SU-DHL-6 (cell line): Measurements from ENCODE around the gene VANGL1.

Experiments
- H2AFZ ChIP-seq: fragments of 200-600 bp; sonication (generic); 2 replicates; pipeline ENCODE4 v1.6.1; 2014; ENCODE audit warnings: low read depth, mild to moderate bottlenecking, moderate library complexity, mixed read lengths, antibody characterized with exemption, low read length; ENCODE audit not compliant: severe bottlenecking
- H3F3A ChIP-seq: fragments of 200-600 bp; shearing (Covaris generic); 2 replicates; pipeline ENCODE4 v1.6.0; 2016; ENCODE audit warnings: antibody characterized with exemption, mild to moderate bottlenecking; ENCODE audit not compliant: insufficient read depth
- H3K27ac ChIP-seq: fragments of 200-600 bp; sonication (generic); 2 replicates; pipeline ENCODE4 v1.5.1; 2016; ENCODE audit warnings: low read depth, mild to moderate bottlenecking, low read length, moderate library complexity, mixed read lengths
- H3K27me3 ChIP-seq: fragments of 200-600 bp; sonication (generic), shearing (Covaris generic); 2 replicates; pipeline ENCODE4 v1.6.0; 2014; ENCODE audit warnings: mild to moderate bottlenecking, low read length
- H3K36me3 ChIP-seq: fragments of 200-600 bp; sonication (generic); 2 replicates; pipeline ENCODE4 v1.6.1; 2014; ENCODE audit warnings: mild to moderate bottlenecking, low read length, mixed read lengths
- H3K4me2 ChIP-seq: fragments of 300-600, 200-600 bp; shearing (Covaris generic), sonication (generic); 2 replicates; pipeline ENCODE4 v1.6.0; 2014; ENCODE audit warnings: low read length, low read depth, mild to moderate bottlenecking; ENCODE audit not compliant: poor library complexity, severe bottlenecking
- H3K4me3 ChIP-seq: fragments of 200-600 bp; sonication (generic); 2 replicates; pipeline ENCODE4 v1.5.1; 2014; ENCODE audit warnings: antibody characterized with exemption, low read length, mild to moderate bottlenecking, mixed read lengths; ENCODE audit not compliant: insufficient read depth, poor library complexity, severe bottlenecking
- H3K79me2 ChIP-seq: fragments of 200-600 bp; sonication (generic); 2 replicates; pipeline ENCODE4 v1.6.1; 2014; ENCODE audit warnings: mild to moderate bottlenecking, low read length, moderate library complexity; ENCODE audit not compliant: insufficient read depth
- H3K9ac ChIP-seq: fragments of 200-600 bp; sonication (generic); 2 replicates; pipeline ENCODE4 v1.7.0; 2014; ENCODE audit warnings: mild to moderate bottlenecking, low read length
- H3K9me2 ChIP-seq: fragments of 200-600 bp; sonication (generic); replicated peaks from 2 replicates; pipeline ENCODE4 v1.6.1; 2014; ENCODE audit warnings: low read length; ENCODE audit not compliant: insufficient read depth
- H3K9me3 ChIP-seq: fragments of 200-600 bp; sonication (generic); 2 replicates; pipeline ENCODE4 v1.6.1; 2014; ENCODE audit warnings: low read length, mixed read lengths; ENCODE audit not compliant: insufficient read depth
- H4K20me1 ChIP-seq: fragments of 200-600 bp; sonication (generic); 2 replicates; pipeline ENCODE4 v1.6.1; 2014; ENCODE audit warnings: low read depth, mild to moderate bottlenecking, antibody characterized with exemption, low read length, moderate library complexity, mixed read lengths
- CTCF ChIP-seq: fragments of 200-600 bp; sonication (generic); IDR thresholded peaks from one replicate; pipeline ENCODE4 v1.5.1; 2017; ENCODE audit warnings: antibody characterized with exemption, mild to moderate bottlenecking, low read length, moderate library complexity; ENCODE audit not compliant: insufficient read depth, poor library complexity, severe bottlenecking
- EZH2phosphoT487 ChIP-seq: fragments of 200-600 bp; sonication (generic), shearing (Covaris generic); conservative IDR thresholded peaks from 2 replicates; pipeline ENCODE4 v1.6.1; 2018; ENCODE audit warnings: mild to moderate bottlenecking, antibody characterized with exemption, low read length, moderate library complexity, mixed read lengths

VANGL1 gene

GRCh38 chr1:115680730-115681111, 39.0 kb downstream of the VANGL1 start:
- H3K9ac ChIP-seq: no peak overlapping the region
- H3K36me3 ChIP-seq: no peaks in the 10 kb centered on the region
- no peaks in the 10 kb centered on the region for H3F3A ChIP-seq
- no peak for TF ChIP-seq EZH2phosphoT487
- no peak for TF ChIP-seq CTCF
- no peak overlapping the region for H3K4me3 ChIP-seq
- no peaks in the 10 kb centered on the region for H4K20me1 ChIP-seq
- no peak overlapping the region for H3K27ac ChIP-seq
- H3K79me2 ChIP-seq: no peaks in the 10 kb centered on the region
- no peaks in the 10 kb centered on the region for H3K9me3 ChIP-seq
- H3K4me2 ChIP-seq: no peak overlapping the region
- no peak overlapping the region for H2AFZ ChIP-seq
- no peaks in the 10 kb centered on the region for H3K9me2 ChIP-seq
- H3K27me3 ChIP-seq: no peaks in the 10 kb centered on the region

GRCh38 chr1:115682792-115683191, 41.0 kb downstream of the VANGL1 start:
- H3F3A ChIP-seq: no peaks in the 10 kb centered on the region
- no peak overlapping the region for H3K27ac ChIP-seq
- H3K36me3 ChIP-seq: no peaks in the 10 kb centered on the region
- H3K4me2 ChIP-seq: no peak overlapping the region
- no peaks in the 10 kb centered on the region for H3K79me2 ChIP-seq
- H4K20me1 ChIP-seq: no peaks in the 10 kb centered on the region
- no peak overlapping the region for H3K4me3 ChIP-seq
- TF ChIP-seq EZH2phosphoT487 (no peak), CTCF (no peak)
- H3K27me3 ChIP-seq: no peaks in the 10 kb centered on the region
- no peak overlapping the region for H2AFZ ChIP-seq
- no peaks in the 10 kb centered on the region for H3K9me2 ChIP-seq
- H3K9ac ChIP-seq: no peak overlapping the region
- H3K9me3 ChIP-seq: no peaks in the 10 kb centered on the region

- Histone ChIP-seq H3K9me3 (no peaks in the 10 kb centered on the region), H2AFZ (no peak overlapping the region), H3K27me3 (no peaks in the 10 kb centered on the region), H3K4me2 (no peak overlapping the region), H3F3A (no peaks in the 10 kb centered on the region), H3K4me3 (no peak overlapping the region), H3K27ac (no peak overlapping the region), H4K20me1 (no peaks in the 10 kb centered on the region), H3K36me3 (no peaks in the 10 kb centered on the region), H3K9ac (no peak overlapping the region), H3K9me2 (no peaks in the 10 kb centered on the region), H3K79me2 (no peaks in the 10 kb centered on the region)
- TF ChIP-seq CTCF (no peak), EZH2phosphoT487 (no peak)
Measured at GRCh38 chr1:115685029-115685705, 43.4 kb downstream of the VANGL1 start.
